HG03378 (cell line): Measurements from ENCODE around the gene ZBTB12.
"Not testable (repeated sequence)": the region's sequence is repeated elsewhere in the genome, so short reads cannot be mapped to it uniquely, and the experiment has no call there.

Source experiments
- ATAC-seq: cut with Tn5 transposase; IDR thresholded peaks from one replicate; pipeline ENCODE4 v1.9.1; 2021; ENCODE audit warnings: mild to moderate bottlenecking, moderate library complexity; ENCODE audit not compliant: unreplicated experiment

The ZBTB12 gene

DNA sequence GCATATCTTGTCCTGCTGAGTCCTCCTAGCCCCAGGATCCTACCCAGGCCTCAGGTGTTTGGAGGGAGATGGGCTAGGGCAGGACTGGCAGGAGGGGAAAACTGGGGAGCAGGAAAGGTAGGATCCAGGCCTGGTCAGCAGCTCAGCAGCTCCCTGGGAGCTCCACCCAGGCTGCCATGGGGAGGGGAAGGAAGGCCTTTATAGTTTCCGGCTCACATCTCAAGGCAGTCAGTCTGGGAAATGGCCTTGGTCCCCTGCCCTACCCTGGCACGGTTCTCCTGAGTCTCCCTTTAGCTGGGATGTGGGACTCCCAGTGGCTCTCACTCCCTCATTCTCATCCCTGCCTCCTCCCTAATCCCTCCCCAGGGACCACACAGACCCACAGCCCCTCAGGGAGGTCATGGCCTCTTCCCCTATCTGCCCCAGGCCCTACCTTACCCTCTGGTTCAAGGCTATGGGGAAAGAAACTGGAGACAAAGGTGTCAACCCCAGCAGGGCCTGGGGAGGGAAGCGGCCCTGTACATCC, 24.7 kb downstream of the ZBTB12 start:
- ATAC-seq = no peak

DNA sequence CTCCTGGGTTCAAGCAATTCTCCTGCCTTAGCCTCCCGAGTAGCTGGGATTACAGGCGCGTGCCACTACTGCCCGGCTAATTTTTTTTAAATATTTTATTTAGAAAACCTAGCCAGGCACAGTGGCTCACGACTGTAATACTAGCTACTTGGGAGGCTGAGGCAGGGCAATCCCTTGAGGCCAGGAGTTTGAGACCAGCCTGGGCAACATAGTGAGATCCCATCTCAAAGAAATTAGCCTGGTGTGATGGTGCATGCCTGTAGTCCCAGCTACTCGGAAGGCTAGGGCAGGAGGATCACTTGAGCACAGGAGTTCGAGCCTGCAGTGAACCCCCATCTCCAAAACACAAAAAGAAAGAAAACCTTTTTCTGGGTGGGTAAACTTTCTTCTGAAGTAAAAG, 25.5 kb downstream of the ZBTB12 start:
- ATAC-seq = no peak

DNA sequence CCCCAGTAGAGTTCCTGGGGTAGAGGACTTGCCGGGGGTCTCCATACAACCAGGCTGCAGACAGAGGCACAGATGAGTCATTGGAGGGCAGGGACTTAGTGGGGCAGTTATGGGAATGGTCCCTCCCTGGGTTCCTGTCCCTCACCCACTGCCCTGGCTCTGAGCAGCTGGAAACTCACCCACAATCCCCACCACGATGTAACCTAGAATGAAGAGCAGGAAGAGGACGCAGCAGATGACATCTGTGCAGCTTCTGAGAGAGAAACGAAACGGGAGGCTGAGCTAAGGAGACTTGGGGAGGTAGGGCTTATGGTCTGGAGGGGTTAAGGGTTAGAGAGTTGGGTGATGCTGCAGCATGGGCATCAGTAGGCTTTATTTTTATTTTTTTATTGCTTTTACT, 26.0 kb downstream of the ZBTB12 start:
- ATAC-seq = no peak

DNA sequence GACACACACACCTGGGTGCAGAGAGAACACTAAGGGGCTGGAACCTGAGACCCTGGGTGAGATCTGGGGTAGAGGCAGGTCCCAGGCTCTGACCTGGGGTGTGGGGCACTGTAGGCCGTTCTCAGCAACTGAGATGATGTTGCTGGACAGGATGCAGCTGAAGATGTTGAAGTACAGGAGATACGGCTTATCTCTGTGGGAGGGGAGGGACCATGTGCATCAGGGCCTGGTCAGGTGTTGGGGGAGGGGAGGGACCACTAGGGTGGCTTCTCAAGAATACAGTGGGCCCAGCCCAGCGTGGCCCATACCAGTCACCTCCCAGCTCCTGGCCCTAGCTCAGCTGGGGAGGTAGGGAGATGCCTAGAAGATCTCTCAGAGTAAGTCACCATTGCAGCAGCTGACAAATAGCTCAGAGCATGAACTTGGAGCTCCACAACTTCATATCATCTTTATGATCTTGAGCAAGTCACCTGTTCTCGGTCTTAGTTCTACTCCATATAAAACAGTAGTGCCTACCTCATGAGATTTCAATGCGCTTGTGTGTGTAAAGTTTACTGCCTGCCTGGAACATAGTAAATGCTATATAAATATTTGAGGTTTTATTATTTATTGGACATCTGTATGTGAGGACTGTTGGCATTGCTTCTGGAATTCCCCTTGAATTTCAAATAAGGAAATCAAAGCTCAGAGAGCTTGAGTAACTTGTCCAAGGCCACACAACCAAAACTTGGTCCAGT, 26.9 kb downstream of the ZBTB12 start:
- ATAC-seq = no peak

DNA sequence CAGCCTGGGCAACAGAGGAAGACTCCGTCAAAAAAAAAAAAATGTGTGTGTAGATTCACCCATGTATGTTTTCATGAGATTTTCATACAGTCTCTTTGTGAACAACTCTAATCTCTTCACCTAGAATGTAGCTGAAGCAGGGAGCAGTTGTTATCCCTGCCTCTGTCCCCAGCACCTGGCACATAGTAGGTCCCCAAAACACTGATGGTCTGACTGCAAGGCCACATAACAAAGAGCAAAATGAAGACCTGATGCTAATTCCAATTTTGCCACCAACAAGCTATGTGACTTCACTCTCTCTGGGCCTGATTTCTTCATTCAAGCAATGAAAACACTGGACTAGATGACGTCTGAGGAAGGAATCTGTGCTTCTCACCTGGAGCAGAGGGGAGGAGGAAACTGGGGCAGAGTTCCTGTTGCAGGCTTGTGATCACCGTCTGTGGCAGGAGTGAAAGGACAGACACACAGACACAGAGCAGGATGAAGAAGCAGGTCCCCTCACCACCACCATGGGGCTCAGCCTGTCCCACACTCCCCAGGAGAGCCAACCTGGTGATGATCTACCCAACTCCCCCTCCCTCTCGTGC, 27.7 kb downstream of the ZBTB12 start:
- no peak for ATAC-seq

DNA sequence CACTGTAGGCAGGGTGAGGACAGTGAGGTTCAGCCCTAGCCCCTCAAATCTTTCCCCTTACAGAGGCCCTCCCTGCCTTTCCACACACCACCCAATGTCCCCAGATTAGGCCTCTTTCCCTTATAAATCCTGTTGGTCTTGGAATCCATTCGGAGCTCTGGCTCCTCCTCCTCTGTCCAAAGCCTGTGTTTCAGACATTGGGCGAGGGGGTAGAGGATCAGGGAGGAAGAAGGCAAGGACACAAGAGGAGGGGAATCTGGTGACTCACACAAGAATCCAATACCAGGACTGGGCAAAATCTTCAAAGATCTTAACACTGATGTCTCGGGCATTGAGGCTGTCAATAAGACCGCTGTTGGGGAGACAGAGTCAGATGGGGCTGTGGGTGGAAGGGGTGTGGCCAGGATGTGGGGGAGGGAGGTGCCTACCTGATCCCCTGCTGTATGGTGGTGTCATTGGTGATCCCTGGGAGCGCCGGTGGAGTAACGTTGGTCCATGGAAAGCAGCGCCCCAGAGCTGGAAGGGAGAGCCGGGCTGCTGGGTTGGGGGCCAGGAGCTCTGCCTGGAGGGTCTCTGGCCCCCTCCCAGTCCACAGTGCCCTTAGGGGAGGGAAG, 30.7 kb downstream of the ZBTB12 start:
- ATAC-seq = no peak

DNA sequence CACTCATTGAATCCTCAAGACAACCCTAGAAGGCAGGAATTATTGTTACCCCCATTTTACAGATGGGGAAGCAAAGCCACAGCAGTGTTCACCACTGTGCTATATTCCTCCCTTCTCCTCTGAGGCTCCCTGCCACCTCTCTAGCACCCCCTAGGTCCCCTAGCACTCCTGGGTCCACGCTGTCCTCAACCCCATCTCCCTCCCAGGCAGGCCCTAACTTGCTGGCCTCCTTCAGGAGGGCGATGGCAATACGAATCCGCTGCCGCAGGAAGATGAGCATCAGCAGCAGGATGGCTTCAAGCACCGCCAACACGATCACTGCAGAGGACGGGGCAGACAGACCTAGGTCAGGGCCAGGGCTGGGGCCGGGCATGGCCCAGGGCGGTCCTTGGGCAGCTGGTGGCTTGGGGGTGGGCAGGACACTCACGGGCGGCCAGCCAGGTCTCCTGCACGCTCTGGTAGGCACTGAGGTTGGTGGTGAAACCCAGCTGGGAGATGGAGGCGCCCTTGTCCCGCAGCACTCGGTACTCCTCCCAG, 31.4 kb downstream of the ZBTB12 start:
- ATAC-seq = no peak

DNA sequence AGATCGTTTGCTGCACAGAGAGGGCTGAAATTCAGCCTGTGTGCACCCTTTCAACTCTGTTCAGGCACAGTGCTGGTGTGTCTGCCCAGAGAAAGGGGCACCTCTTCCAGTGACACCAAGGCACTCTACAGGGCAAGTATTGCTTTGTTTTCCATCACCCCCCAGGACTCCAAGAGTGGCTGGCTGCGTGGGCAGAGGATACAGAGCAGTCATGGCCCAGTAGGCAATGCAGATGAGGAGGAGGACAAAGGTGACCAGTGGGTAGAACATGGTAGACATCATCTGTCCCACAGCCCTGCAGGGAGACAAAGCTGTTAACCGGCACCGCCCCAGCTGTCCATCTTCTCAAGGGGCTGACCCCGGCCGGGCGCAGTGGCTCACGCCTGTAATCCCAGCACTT, 32.5 kb downstream of the ZBTB12 start:
- no peak for ATAC-seq

DNA sequence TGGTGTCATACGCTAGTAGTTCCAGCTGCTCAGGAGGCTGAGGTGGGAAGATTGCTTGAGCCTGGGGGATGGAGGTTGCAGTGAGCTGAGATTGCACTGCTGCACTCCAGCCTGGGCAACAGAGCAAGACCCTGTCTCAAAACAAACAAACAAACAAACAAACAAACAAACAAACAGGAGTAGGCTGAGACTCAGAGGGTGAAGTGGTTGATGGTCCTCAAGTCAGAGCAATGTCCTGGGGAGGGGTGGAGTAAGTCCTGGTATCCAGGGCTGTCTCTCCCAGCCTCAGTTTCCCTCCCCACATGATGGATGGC, 33.3 kb downstream of the ZBTB12 start:
- not testable (repeated sequence) for ATAC-seq

DNA sequence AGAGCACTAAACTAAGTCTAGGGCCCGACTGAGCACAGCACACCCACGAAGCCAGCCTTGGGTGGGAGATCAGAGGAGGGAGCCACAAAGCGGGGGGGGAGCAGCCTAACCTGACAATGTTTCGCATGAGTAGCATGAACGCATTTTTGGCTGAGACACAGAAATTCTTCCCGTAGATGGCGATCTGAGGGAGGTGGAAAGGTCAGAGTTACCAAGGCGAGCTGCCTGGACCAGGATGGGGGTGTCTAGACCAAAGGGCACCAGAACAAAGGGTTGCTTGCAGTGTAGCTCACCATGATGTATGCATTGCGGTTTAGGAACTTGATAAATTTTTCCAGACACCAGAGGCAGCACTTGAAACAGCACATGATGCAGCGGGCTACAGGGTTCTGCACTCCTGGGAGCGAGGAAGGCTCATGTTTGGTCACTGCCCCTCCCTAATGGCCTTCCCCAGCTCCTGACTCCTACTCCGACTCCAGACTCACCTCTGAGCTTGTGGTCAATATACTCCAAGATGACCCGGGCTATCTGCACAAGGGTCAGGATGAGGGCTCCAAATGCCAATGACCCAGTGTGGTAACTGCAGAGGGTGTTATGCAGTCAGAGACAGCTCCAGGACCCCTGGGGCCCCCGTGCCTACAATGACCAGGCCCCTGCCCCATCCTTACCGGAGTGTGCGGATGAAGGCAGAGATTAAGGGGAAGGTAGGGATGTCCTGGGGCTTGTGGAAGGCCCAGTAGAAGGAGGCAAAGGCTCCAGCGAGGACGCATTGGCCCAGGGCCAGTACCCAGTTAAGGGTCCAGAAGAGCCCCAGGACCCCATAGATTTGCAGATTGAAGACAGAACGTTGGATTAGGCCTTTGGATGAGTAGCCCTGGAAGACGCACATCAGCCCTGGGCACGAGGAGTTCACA, 36.4 kb downstream of the ZBTB12 start:
- ATAC-seq = no peak

DNA sequence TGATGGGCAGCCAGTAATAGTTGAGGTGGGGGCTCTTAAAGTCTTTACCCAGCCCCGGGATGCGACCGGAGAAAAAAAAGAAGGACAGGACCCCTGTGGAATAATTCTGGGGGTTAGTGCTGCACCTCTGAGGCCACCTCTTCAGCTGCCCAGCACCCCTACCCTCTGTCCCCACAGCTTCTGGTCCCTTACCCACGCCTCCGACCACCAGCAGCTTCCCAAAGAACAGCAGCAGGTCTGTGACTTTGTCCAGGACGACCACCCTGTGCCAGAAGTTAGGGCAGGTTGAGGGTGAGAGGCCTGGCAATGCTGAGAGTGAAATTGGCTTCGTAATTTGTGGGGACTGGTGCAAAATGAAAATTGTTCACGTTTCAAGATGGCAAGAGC, 37.1 kb downstream of the ZBTB12 start:
- ATAC-seq = no peak

DNA sequence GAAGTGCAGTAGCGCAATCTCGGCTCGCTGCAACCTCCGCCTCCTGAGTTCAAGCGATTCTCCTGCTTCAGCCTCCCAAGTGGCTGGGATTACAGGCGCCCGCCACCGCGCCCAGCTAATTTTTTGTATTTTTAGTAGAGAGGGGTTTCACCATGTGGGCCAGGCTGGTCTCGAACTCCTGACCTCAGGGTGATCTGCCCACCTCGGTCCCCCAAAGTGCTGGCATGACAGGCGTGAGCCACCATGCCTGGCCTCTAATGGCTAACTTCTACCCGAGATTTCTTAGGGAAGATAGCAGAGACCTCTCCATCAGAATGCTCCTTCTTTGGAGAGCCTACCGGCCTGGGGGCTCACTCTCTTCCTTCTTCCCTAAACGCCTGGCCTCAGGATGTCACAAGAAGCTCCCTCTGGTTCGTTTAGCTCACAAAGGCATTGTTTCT, 37.7 kb downstream of the ZBTB12 start:
- not testable (repeated sequence) for ATAC-seq

DNA sequence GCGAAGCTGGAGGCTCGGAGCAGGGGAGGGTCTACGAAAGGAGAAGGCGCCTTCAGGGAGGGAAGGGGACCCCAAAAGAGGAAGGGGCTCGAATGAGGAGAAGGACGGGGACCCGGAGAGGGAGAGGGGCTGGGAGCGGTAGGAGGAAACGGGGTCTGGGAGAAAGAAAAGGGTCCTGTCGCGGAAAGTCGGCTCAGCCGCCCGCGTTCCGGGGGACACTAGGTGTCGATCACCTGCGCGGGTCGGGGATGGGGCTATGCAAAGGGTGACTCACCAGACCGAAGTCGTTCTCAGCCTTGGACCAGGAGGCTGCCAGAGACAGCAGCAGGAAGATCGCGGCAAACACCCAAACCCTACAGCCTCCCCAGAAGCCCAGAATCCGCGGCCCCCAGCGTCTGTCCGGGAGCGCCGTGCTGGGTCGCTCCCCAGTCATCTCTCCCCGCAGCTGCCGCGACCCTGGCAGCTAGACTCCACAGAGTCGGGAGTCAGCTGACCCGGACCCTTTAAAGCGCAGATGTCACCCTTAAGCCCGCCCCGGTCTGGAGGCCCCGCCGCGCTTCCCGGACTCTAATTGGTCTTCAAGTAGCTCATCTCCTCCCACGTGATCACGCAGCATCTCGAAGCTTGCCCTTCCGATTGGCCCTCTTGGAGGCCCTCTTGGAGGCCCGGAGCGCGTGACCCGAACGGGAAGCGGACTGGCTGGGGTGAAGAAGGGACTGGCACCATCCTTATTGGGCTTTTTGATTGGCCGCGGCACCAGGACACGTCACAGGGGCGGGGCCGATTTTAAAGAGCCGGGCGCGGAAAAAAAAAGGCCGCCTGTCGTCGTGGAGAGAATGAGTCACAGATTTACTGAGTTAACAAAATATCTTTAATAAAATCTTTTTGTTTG, 39.3 kb downstream of the ZBTB12 start, which contains the start of gene NEU1:
TSS of gene NEU1 (minus strand) at position 478 of the 892 bp plus-strand sequence. CDS start at position 433, 45 bp downstream.
- ATAC-seq = peak; percentile 86

DNA sequence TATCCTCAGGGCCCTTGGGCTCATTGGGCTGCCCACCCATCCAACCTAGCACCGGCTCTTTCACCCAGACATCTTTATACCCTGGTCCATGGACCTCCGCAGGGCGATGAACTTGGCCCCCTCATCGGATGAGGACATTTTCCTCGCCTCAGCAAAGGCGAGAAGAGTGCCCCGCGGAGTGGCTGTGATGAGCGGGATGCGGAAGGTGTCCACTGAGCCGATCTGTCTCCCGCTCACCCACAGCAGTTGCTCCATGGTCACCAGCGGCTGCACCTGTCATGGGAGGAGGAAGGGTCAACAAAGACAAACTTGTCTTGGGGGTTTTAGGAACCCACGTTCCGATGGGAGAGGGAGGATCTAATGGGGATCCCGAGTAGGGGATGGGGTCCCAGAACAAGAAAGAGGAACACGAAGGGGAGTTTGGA, 40.0 kb downstream of the ZBTB12 start:
- ATAC-seq = no peak

DNA sequence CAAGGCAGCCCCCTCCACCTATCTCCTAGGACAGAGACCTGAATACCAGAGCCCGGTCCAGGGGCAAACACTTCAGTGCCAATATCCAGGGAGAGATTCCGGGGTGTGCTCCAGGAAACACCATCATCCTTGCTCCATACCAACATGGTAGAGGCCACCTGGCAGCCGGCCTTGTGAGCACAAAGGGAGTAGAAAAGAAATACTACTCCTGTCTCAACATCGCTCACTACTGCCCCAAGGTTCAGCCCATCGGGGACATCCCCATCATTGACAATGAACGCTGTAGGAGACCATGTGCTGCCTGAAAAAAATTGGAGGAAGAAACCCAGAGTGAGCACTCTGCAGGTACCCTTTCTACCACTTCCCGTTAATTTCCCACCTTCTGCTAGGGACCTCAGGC, 40.7 kb downstream of the ZBTB12 start:
- no peak for ATAC-seq

DNA sequence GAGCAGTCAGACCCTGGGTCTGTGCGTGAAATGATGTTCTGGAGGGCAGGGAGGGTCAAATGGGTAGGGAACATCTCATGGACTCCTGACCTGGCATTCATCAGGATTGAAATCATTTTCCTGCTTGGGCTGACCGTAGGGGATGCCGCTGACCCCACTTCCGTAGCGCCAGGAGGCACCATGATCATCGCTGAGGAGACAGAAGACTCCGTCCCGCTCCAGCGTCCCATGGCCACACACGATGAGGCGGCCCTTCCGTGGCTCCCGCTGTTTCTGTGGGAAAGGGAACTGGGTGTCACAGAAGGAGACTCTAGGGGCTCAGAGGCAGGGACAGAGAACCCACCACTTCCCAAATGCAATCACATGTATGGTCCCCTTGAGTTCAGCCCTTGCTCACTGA, 41.5 kb downstream of the ZBTB12 start:
- no peak for ATAC-seq

DNA sequence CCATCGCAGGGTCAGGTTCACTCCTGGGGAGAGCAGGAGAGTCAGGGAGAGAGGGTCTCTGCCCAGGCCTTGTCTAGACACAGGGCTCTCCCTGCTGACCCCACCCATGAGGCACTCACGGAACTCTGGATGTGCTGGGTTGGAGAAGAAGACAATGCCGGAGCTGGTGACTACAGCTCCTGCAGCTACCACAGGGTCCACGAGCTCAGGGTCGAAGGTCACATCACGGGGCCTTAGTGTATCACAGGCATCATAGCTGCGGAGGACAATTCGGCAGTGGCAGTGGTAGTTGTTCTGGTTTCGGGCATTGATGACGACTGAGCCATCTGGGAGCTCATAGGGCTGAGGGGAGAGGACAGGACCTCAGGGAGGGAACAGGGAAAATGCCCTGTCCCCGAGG, 42.0 kb downstream of the ZBTB12 start:
- ATAC-seq = no peak

DNA sequence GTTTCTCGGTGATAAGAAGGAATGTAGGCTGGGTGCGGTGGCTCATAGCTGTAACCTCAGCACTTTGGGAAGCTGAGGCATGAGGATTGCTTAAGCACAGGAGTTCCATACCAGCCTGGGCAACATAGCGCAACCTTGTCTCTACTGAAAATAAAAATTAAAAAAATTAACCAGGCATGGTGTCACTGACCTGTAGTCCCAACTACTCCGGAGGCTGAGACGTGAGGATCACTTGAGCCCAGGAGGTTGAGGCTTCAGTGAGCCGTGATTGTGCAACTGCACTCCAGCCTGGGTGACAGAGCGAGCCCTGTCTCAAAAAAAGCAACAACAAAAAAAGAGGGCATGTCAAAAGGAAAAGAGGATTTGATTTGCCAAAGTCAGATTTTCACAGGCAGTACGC, 43.2 kb downstream of the ZBTB12 start:
- ATAC-seq = no peak

DNA sequence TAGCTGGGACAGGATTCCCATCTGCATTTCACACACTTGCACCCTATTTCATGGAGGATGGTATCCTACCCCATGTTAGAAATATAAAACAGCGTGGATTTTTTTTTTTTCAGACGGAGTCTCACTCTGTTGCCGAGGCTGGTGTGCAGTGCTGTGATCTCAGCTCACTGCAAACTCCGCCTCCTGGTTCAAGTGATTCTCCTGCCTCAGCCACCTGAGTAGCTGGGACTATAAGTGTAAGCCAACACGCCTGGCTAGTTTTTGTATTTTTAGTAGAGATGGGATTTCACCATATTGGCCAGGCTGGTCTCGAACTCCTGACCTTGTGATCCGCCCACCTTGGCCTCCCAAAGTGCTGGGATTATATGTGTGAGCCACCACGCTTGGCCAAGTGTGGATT, 44.1 kb downstream of the ZBTB12 start:
- ATAC-seq = not testable (repeated sequence)
